ENCODE data around the gene CDH6.

CDH6 gene

DNA sequence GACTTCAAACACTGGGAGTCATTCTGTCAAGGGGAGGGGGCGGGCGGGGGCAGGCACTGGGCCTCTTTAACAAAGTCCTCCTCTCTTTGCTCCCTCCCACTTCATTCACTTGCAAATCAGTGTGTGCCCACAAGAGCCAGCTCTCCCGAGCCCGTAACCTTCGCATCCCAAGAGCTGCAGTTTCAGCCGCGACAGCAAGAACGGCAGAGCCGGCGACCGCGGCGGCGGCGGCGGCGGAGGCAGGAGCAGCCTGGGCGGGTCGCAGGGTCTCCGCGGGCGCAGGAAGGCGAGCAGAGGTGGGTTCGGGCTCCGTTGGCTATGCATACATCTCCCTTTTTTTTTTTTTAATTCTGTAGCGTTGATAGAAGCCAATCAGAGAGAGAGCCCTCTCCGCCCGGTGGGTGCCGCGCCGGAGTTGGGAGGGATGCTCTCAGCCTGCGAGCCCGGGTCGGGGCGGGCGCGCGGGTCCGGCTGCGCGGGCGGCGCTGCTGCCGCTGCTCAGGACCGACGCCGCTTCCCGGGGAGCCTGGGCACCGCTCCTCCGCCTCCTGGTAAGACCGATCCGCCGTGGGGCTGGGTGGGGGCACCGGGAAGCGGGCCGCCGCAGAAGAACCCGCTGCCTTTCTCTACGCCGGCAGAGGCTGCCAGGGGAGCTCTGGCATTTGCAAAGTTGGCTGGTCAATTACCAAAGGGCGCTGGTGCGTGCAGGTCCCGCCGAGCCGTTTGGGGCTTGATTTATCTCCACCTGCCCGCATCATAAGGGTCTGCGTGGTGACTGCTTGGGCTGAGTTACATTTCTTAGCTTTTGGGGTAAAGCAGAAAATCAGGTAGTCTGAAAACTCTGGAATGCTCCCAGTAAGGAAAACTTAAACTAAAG is at the start of gene CDH6:
CDH6 (plus strand) TSS at position 96 of the 877 bp plus-strand sequence. CDS start 73,788 bp downstream, outside the sequence.
- Histone ChIP-seq H3K4me1 (ENCODE audit: control insufficient read depth, insufficient read depth, low read length) (peaks cover 17% of the 10 kb centered on the region), H3K4me3 (ENCODE audit: low read depth, low read length) (peak within 1 kb of the TSS; percentile 76), H3K9me3 (ENCODE audit: control insufficient read depth, insufficient read depth, low read depth, low read length) (no peaks in the 10 kb centered on the region), H3K27ac (ENCODE audit: low read depth, low read length) (no peak within 1 kb of the TSS), H3K9ac (ENCODE audit: low read length) (peak within 1 kb of the TSS; percentile 51), H3K27me3 (ENCODE audit: control insufficient read depth, insufficient read depth, low read length) (peaks cover 59% of the 10 kb centered on the region), H3K36me3 (ENCODE audit: control insufficient read depth, insufficient read depth, low read length) (no peaks in the 10 kb centered on the region)

DNA sequence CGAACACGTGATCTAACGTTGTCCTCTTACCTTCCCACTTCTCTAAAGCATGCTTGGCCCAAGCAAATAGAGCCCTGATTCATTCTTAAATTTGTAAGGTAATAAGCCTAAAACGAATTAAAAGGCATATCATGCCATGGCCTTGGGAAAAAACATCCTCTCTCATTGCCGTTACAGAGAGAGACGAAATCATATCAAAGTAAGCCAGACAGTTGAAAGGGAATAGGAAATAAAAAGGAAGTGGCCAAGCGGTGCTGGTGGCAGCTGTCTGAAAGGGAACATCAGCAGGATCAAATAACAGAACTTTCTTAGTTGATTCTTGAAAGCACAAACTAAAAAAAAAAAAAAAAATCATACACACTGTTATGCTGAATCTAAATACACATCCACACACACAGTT is 49.1 kb upstream of the CDH6 start:
- Histone ChIP-seq H3K36me3 (ENCODE audit: control insufficient read depth, insufficient read depth, low read length) (no peaks in the 10 kb centered on the region), H3K4me3 (ENCODE audit: low read depth, low read length) (no peak overlapping the region), H3K9me3 (ENCODE audit: control insufficient read depth, insufficient read depth, low read depth, low read length) (no peaks in the 10 kb centered on the region), H3K27ac (ENCODE audit: low read depth, low read length) (no peak overlapping the region), H3K4me1 (ENCODE audit: control insufficient read depth, insufficient read depth, low read length) (no peaks in the 10 kb centered on the region), H3K9ac (ENCODE audit: low read length) (no peak overlapping the region), H3K27me3 (ENCODE audit: control insufficient read depth, insufficient read depth, low read length) (no peaks in the 10 kb centered on the region)

DNA sequence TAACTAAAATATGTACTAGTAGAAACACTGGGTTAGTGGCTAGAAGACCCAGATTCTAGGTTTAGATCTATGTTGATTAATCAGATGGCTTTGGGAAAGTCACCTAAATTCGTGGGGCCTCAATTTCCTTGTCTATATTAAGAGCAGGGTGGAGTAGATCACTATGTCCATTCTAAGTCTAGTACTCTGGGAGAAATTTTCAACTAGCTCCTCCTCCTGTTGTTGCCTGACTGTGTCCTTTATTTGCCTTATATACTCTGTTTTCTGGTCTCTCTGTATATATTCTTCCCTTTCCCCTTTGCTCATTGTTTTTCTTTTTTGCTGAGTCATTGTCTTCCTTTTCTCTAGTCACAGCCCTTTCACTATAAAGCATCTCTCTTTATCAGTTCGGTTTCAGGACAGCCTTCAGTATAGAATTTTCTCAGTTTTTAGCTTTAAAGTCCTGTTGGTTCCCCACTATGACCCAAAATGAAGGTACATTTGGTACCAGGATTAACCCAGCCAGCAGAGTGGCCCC is 44.5 kb upstream of the CDH6 start:
- Histone ChIP-seq H3K36me3 (ENCODE audit: control insufficient read depth, insufficient read depth, low read length) (no peaks in the 10 kb centered on the region), H3K9me3 (ENCODE audit: control insufficient read depth, insufficient read depth, low read depth, low read length) (no peaks in the 10 kb centered on the region), H3K9ac (ENCODE audit: low read length) (no peak overlapping the region), H3K4me3 (ENCODE audit: low read depth, low read length) (no peak overlapping the region), H3K4me1 (ENCODE audit: control insufficient read depth, insufficient read depth, low read length) (peaks cover 4% of the 10 kb centered on the region; the same call in 1 of the 2 replicates), H3K27me3 (ENCODE audit: control insufficient read depth, insufficient read depth, low read length) (no peaks in the 10 kb centered on the region), H3K27ac (ENCODE audit: low read depth, low read length) (no peak overlapping the region)

DNA sequence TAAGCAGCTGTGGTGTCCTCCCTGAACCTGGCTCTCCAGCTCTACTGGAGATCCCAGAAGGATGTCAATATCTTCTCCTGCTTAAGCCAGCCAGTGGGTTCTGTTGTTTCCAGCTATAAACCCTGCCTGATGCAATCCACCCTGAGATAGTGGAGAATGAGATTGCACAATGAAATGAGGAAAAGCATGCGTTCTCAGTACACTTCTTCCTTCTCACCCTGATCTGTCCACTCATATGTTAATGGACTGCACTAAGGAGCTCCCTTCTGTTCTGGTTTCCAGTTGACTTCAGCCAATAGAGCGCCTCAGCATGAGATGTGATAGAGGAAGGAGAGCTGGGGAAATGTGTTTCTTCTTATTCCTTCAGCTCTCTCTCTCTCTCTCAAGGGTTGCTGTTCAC is 40.0 kb upstream of the CDH6 start:
- H3K4me3 ChIP-seq (ENCODE audit: low read depth, low read length): no peak overlapping the region
- no peaks in the 10 kb centered on the region for H3K36me3 ChIP-seq (ENCODE audit: control insufficient read depth, insufficient read depth, low read length)
- no peak overlapping the region for H3K27ac ChIP-seq (ENCODE audit: low read depth, low read length)
- H3K27me3 ChIP-seq (ENCODE audit: control insufficient read depth, insufficient read depth, low read length): no peaks in the 10 kb centered on the region
- H3K9ac ChIP-seq (ENCODE audit: low read length): no peak overlapping the region
- H3K4me1 ChIP-seq (ENCODE audit: control insufficient read depth, insufficient read depth, low read length): peaks cover 4% of the 10 kb centered on the region; the same call in 1 of the 2 replicates
- H3K9me3 ChIP-seq (ENCODE audit: control insufficient read depth, insufficient read depth, low read depth, low read length): no peaks in the 10 kb centered on the region

DNA sequence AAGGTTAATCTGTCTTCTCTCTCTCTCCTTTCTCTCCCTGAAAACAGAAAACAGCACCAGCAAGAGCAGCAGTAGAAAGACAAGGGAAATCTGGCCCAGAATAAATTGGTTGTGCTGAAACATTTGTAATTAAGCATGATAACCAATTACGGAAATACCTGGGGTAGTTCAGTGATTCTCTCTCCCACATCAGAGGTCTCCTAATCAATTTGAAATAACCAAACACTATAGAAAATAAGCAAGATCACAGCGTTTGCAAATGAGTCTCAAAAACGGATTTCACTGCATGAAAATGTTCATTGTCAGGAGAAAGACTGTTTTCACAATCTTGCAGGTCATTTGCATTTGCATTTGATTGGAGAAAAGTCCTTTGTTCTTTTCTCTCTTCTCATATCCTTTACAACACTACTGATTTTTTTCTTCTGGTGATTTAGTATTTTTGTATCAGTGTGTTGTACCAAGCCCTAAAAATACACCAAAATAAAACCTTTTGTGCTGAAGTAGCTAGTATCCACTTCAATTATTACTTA is 36.8 kb upstream of the CDH6 start:
- Histone ChIP-seq H3K4me1 (ENCODE audit: control insufficient read depth, insufficient read depth, low read length) (peaks cover 8% of the 10 kb centered on the region), H3K27ac (ENCODE audit: low read depth, low read length) (no peak overlapping the region), H3K27me3 (ENCODE audit: control insufficient read depth, insufficient read depth, low read length) (no peaks in the 10 kb centered on the region), H3K4me3 (ENCODE audit: low read depth, low read length) (no peak overlapping the region), H3K36me3 (ENCODE audit: control insufficient read depth, insufficient read depth, low read length) (no peaks in the 10 kb centered on the region), H3K9ac (ENCODE audit: low read length) (no peak overlapping the region), H3K9me3 (ENCODE audit: control insufficient read depth, insufficient read depth, low read depth, low read length) (no peaks in the 10 kb centered on the region)

DNA sequence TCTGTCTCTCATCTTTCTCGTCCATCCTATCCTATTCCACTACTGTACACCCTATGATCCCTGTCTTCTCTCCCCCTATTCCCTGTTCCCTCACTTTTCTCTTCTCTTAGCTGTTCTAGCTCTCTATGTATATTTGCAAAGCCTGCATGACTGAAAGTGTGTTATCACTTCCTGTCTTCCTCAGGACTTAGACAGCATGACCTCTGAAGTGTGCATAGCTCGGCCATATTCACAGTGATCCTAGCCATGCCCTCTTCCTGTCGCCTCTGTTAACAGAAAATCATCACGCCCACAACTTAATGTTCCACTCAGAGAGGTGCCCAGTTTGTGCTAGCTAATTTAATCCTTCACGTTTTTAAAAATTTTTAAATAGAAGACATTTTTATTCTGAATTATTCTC is 35.8 kb upstream of the CDH6 start:
- no peaks in the 10 kb centered on the region for H3K36me3 ChIP-seq (ENCODE audit: control insufficient read depth, insufficient read depth, low read length)
- H3K4me1 ChIP-seq (ENCODE audit: control insufficient read depth, insufficient read depth, low read length): peaks cover 14% of the 10 kb centered on the region
- no peaks in the 10 kb centered on the region for H3K9me3 ChIP-seq (ENCODE audit: control insufficient read depth, insufficient read depth, low read depth, low read length)

DNA sequence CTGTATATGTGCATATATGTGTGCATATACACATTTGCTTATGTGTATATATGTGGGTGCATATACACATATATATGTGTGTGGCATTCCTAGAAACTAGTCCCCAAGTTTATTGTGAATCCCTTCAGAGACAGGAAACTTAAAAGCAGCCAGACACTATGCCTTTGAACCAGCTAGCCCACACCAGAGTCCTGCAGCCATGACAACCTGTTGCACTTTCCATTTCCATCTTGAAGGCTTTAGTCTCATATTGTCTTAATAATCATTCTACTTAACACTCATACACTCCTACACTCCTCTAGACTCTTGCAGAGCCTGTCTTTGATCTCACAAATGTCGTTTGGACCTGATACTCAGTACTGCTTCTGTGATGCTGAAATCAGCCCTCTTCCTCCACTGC is 34.8 kb upstream of the CDH6 start:
- Histone ChIP-seq H3K27me3 (ENCODE audit: control insufficient read depth, insufficient read depth, low read length) (no peaks in the 10 kb centered on the region), H3K4me3 (ENCODE audit: low read depth, low read length) (no peak overlapping the region), H3K27ac (ENCODE audit: low read depth, low read length) (no peak overlapping the region), H3K9me3 (ENCODE audit: control insufficient read depth, insufficient read depth, low read depth, low read length) (no peaks in the 10 kb centered on the region), H3K9ac (ENCODE audit: low read length) (no peak overlapping the region), H3K36me3 (ENCODE audit: control insufficient read depth, insufficient read depth, low read length) (no peaks in the 10 kb centered on the region), H3K4me1 (ENCODE audit: control insufficient read depth, insufficient read depth, low read length) (peaks cover 9% of the 10 kb centered on the region)

More for the DNA sequence above, 35.8 kb upstream of the CDH6 start:
- no peak overlapping the region for H3K4me3 ChIP-seq (ENCODE audit: low read depth, low read length)
- no peak overlapping the region for H3K9ac ChIP-seq (ENCODE audit: low read length)
- no peaks in the 10 kb centered on the region for H3K27me3 ChIP-seq (ENCODE audit: control insufficient read depth, insufficient read depth, low read length)
- H3K27ac ChIP-seq (ENCODE audit: low read depth, low read length): no peak overlapping the region

DNA sequence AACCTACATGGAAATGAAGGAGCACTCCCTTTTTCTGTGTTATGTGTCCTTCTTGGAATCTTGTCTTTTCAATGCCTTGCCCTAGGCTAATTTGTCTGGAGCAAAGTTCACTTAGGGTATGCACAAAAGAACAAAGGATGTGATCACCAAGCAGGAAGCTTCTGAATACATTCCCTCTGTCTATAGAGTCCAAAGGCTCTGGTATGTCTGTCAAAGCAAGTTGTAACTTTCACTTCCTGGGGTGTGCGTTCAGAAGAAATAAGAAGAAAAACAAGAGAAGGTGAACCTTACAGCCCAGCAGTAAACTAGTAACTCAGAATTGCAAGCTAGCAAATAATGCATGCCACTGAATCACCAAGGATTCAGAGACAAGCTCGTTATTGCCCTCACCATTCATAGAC is 31.7 kb upstream of the CDH6 start:
- H3K27ac ChIP-seq (ENCODE audit: low read depth, low read length): no peak overlapping the region
- no peaks in the 10 kb centered on the region for H3K9me3 ChIP-seq (ENCODE audit: control insufficient read depth, insufficient read depth, low read depth, low read length)
- H3K4me3 ChIP-seq (ENCODE audit: low read depth, low read length): no peak overlapping the region
- peaks cover 9% of the 10 kb centered on the region for H3K4me1 ChIP-seq (ENCODE audit: control insufficient read depth, insufficient read depth, low read length)
- no peak overlapping the region for H3K9ac ChIP-seq (ENCODE audit: low read length)
- no peaks in the 10 kb centered on the region for H3K36me3 ChIP-seq (ENCODE audit: control insufficient read depth, insufficient read depth, low read length)
- no peaks in the 10 kb centered on the region for H3K27me3 ChIP-seq (ENCODE audit: control insufficient read depth, insufficient read depth, low read length)

DNA sequence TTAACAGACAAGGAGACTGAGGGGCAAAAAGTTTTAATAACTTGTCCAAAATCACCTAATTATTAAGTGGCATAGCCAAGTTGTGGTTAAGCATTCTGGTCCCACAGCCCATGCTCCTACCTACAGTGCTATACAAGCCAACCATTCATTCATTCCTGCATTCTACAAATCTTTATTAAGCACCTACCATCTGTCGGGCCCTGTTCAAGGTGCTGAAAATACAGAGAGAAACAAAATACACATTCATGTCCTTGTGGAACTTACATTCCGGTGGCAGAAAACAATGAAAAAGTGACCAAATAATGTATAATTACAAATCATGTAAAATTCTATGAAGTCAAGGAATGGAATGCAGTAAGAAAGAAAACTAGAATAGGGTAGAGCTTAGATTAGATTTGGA is 27.8 kb upstream of the CDH6 start:
- Histone ChIP-seq H3K27ac (ENCODE audit: low read depth, low read length) (no peak overlapping the region), H3K36me3 (ENCODE audit: control insufficient read depth, insufficient read depth, low read length) (no peaks in the 10 kb centered on the region), H3K9ac (ENCODE audit: low read length) (no peak overlapping the region), H3K27me3 (ENCODE audit: control insufficient read depth, insufficient read depth, low read length) (no peaks in the 10 kb centered on the region), H3K9me3 (ENCODE audit: control insufficient read depth, insufficient read depth, low read depth, low read length) (no peaks in the 10 kb centered on the region), H3K4me1 (ENCODE audit: control insufficient read depth, insufficient read depth, low read length) (peaks cover 9% of the 10 kb centered on the region), H3K4me3 (ENCODE audit: low read depth, low read length) (no peak overlapping the region)

DNA sequence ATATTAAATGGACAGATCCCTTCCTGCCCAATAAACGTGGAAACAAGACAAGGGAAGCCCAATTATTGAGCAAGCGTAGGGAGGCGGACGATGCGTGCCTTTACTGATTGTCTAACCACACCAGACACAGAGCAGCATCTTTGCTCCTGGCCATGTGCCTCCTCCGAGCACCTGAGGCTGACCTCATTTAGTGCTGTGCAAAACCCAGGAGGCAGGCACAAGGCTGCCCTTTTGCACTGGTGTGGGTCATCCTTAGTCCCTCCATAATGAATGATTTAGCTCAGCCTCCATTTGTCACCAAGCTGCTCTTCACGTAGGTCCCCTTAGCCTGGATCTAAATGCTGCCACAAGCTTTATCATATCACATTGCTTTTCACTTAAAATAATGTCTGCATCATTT is 24.1 kb upstream of the CDH6 start:
- H3K4me1 ChIP-seq (ENCODE audit: control insufficient read depth, insufficient read depth, low read length): no peaks in the 10 kb centered on the region
- H3K27me3 ChIP-seq (ENCODE audit: control insufficient read depth, insufficient read depth, low read length): no peaks in the 10 kb centered on the region
- H3K9me3 ChIP-seq (ENCODE audit: control insufficient read depth, insufficient read depth, low read depth, low read length): no peaks in the 10 kb centered on the region
- H3K36me3 ChIP-seq (ENCODE audit: control insufficient read depth, insufficient read depth, low read length): no peaks in the 10 kb centered on the region
- no peak overlapping the region for H3K4me3 ChIP-seq (ENCODE audit: low read depth, low read length)
- no peak overlapping the region for H3K27ac ChIP-seq (ENCODE audit: low read depth, low read length)
- H3K9ac ChIP-seq (ENCODE audit: low read length): no peak overlapping the region

DNA sequence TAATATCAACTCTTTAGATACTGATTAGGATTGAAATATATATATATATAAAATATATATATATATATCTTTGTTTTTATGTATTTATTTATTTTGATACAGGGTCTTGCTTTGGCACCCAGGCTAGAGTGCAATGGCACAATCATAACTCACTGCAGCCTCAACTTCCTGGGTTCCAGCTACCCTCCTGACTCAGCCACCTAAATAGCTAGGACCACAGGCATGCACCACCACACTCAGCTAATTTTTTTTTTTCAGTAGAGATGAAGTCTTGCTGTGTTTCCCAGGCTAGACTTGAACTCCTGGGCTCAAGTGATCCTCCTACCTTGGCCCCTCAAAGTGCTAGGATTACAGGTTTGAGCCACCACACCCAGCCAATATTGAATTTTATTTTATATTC is 20.6 kb upstream of the CDH6 start:
- H3K9me3 ChIP-seq (ENCODE audit: control insufficient read depth, insufficient read depth, low read depth, low read length): no peaks in the 10 kb centered on the region
- no peak overlapping the region for H3K9ac ChIP-seq (ENCODE audit: low read length)
- no peak overlapping the region for H3K4me3 ChIP-seq (ENCODE audit: low read depth, low read length)
- H3K36me3 ChIP-seq (ENCODE audit: control insufficient read depth, insufficient read depth, low read length): no peaks in the 10 kb centered on the region
- H3K27me3 ChIP-seq (ENCODE audit: control insufficient read depth, insufficient read depth, low read length): no peaks in the 10 kb centered on the region
- no peaks in the 10 kb centered on the region for H3K4me1 ChIP-seq (ENCODE audit: control insufficient read depth, insufficient read depth, low read length)
- H3K27ac ChIP-seq (ENCODE audit: low read depth, low read length): no peak overlapping the region
